DMS53 (cell line): ENCODE results near the gene CRISP2.
A peak's percentile ranks its signal among the peaks of the same experiment; 100 is the strongest.
"Not testable (repeated sequence)": the region's sequence is repeated elsewhere in the genome, so short reads cannot be mapped to it uniquely, and the experiment has no call there.

Source experiments
- DNase-seq: peaks from one replicate; lab custom pipeline; 2025; lab: John Stamatoyannopoulos, UW

CRISP2 gene

DNA sequence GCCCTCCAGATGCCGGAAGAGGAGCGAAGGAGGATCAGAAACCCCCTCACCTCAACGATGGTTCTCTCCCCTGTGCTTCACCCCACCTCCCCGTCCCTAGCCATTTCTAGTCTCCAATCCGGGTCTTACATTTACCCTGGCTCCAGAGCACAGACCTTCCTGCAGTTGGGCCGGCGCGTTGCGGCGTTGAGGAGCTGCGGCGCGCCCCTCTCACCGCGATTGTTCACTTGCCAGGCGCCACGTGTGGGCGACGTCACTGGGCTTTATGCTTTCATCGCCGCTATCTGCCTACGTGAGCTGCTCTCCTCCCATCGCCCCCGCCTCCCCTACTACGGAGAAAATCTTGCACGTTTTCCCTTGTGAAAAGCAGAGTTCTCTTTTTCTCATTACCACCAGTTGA, at the start of gene CRISP2:
Gene CRISP2 (minus strand): TSS at position 198 of the 400 bp plus-strand sequence. CDS start 4,347 bp downstream, outside the sequence.
- DNase-seq: peak; percentile 85

DNA sequence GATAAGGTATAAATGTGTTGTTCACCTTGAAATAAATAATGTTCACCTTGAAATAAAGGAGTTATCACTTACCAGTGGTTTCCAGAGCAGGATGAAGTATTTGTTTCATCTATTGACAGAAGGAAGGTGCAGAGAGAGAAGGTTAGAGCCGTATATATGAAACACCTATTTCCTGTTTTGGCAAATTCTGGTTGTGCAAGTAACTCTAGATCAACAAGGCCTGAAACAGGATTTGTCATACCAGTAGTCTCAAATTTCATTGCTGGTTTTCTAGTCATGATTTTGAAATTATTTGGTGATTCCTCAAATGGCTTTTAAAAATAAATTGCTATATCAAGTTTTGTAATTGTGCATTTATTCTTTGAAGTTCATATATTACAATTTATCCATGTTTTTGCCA, 30.9 kb upstream of the CRISP2 start, which contains the start of gene CRISP3:
Gene CRISP3 (minus strand): TSS at position 130 of the 400 bp plus-strand sequence. CDS start 21 bp downstream, at position 109.
- peak; percentile 84 for DNase-seq

DNA sequence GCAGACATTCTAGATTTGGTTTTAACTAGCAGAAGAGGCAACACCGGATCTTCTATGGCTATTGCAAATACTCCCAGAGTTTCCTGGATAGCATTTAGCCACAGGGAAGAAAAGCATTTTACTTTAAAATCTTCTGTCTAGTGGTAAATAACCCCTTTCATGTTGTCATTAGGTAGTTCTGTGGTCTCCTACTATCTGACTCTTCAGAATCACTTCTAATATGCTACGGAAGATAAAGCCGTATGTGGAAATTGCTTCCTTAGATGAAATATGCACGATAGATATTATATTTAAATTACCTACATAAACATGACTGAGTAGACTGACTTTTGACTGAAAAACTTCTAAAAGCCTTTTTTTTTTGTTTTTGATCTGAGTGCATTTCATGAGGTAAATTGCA, 30.1 kb upstream of the CRISP2 start:
- DNase-seq: no peak

DNA sequence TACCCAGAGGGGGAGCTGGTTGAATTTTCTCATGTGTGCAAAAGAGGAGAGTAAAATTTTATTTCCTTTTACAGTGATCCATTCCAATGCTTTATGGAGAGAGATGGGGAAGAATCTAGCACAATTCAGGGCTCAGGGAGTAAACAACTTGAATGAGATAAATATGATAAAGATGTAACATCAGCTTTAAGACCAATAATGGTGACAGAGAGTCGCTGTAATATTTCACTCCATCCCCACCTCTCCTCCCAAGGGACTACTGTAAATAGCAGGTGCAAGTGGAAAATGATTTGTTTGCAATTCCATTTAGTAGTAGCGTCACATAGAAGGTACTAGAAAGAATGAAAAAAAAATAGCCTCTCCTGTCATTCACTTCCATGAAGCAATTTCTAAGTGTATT, 26.1 kb upstream of the CRISP2 start:
- DNase-seq: peak; percentile 37

DNA sequence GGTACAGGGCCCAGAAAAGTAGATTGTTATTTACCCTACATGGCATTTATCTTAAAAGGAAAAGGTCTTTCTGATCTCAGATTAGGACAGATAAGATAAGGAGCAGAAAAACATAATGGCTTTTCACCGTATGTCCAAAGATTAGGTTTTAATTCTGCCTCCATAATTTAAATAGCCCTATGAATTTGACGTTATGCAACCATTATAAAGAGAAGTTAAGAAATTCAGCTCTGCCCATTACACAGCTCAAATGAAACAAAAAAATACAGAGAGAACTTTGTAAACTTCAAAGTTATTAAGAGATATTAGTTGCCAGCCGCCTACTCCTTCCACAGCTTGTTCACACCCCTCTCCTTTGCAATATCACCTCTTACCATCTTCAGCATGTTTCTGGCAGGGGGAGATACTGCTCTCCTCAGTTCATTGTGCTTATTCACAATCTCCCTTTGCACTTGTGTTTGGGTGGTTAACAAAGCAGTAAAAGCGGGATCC, 22.7 kb upstream of the CRISP2 start:
- DNase-seq: no peak

GRCh38 chr6:49733680-49734079, 20.3 kb upstream of the CRISP2 start:
- no peak for DNase-seq

DNA sequence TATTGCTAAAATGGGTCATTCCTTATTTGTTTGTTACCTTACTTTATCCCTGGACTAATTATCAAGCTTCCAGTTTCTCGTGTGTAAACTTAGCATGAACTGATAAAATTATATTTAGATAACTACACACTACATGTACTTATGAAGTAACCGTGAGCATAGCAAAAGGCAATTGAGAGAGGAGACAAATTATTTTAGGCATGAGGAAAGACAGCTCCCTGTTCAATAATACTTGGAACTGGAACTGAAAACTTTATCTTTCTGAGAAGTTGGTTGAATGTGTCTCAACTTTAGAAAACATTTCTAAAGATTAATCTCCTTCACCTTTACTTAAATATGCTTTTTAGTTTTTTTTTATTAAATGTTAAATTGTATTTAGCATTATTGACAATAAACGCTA, 19.4 kb upstream of the CRISP2 start:
- no peak for DNase-seq

GRCh38 chr6:49730251-49730650, 16.9 kb upstream of the CRISP2 start:
- no peak for DNase-seq

- not testable (repeated sequence) for DNase-seq
These were observed 10.6 kb upstream of the CRISP2 start for GRCh38 chr6:49723917-49724316.

- no peak for DNase-seq
These were observed 8.0 kb upstream of the CRISP2 start for GRCh38 chr6:49721297-49721696.

DNA sequence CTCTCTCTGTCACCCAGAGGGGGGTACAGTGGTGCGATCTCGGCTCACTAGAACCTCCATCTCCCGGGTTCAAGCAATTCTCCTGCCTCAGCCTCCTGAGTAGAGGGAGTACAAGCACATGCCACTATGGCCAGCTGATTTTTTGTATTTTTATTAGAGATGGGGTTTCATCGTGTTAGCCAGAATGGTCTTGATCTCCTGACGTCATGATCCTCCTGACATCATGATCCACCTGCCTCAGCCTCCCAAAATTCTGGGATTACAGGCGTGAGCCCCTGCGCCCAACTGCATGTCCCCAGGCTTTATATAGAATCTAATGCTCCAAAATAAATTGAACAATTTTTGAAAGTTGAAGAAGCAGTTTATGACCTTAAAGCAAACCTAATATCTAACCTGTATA, 7.0 kb upstream of the CRISP2 start:
- no peak for DNase-seq

DNA sequence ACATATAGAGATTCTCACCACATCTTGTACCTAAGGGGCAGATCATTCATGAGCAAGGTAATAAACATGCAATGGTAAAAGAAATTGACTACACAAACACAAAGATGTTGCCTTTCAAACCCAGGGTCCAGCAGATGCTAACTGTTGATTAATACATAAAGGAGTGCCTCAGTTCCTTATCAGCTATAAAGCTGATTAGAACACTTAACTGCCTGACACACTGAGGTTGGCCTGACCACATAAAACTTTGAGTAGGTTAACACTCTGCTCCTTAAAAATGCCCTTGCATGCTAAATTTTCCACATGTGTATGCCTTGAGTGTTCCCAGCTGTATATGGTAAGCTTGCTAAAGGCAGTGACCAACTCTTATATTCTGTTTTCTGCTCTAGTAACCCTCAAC, 14.9 kb downstream of the CRISP2 start:
- no peak for DNase-seq

DNA sequence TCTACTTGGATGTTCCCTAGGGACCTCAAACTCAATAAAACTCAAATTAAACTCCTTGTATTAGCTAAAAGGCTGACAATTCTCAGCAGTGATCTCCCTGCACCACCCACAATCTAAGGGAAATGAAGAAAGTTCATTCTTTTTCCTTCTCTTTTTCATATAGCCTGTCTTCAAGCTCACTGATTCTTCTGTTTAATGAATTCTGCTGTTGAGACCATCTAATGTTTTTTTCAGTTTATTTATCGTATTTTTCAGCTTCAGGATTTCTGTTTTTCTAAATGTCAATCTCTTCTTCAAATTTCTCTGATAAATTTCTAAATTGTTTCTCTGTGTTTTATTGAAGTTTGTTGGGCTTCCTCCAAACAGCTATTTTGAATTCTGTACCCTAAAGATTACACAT, 19.8 kb downstream of the CRISP2 start:
- DNase-seq: no peak

DNA sequence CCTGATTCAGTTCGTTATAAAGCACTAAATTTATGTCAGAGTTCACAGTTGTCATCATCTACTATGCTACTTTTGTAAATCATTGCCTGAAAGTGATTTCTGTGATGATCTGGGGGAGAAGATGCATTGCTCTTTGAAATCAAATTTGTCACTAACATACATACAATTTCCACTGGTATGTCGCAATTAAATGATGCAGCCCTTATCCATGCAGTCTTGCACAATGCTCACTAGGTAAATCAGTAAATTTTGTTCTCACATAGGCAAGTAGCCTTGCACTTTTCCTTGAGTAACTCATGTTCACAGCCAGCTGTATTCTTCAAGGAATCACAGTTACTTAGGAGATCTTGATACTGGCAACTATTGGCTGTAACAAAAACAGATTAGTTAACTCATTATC, 20.8 kb downstream of the CRISP2 start:
- DNase-seq: no peak

DNA sequence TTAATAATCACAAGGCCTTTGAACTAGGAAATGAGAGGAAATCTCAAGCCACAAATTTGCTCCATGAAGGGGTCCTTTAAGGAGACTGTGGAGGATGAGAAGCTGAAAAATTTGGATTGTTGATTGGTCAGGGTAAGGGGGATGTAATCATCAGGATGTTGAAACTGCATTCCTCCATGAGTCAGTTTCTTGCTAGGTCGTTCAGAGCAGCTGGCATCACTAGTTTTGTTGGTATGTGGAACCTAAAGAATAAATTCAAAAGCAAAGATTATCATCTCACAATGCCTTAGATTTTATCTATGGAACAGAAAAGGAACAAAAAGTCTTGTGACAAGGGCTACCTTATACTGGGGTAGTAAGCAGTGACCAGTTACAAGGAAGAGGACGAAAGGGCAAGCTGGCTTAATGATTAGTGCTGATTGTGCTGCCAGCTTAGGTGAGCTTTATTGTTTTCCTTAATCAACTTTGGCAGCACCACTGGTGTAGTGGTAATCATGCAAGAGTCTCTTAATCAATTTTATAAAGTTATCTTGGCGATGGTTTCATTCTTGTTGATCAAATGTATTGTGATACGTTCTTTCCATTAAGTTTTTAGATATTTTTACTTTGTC, 36.6 kb downstream of the CRISP2 start:
- DNase-seq: no peak

DNA sequence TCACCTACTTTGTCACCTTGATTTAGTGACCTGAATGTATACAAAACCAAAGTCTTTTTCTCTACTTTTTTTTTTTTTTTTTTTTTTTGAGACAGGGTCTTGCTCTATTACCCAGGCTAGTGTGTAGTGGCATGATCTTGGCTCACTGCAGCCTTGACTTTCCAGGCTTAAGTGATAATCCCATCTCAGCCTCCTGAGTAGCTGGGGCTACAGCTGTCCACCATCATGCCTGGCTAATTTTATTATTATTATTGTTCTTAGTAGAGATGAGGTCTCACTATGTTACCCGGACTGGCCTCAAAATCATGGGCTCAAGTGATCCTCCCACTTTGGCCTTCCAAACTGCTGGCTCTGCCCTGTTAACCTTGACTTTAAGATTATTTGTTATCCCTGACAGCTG, 37.5 kb downstream of the CRISP2 start:
- no peak for DNase-seq

GRCh38 chr6:49668083-49668511, 45.2 kb downstream of the CRISP2 start:
- peak; percentile 48 for DNase-seq

- no peak for DNase-seq
These were observed 46.2 kb downstream of the CRISP2 start for GRCh38 chr6:49666930-49667757.

GRCh38 chr6:49666480-49666879, 46.9 kb downstream of the CRISP2 start:
- DNase-seq: no peak

DNA sequence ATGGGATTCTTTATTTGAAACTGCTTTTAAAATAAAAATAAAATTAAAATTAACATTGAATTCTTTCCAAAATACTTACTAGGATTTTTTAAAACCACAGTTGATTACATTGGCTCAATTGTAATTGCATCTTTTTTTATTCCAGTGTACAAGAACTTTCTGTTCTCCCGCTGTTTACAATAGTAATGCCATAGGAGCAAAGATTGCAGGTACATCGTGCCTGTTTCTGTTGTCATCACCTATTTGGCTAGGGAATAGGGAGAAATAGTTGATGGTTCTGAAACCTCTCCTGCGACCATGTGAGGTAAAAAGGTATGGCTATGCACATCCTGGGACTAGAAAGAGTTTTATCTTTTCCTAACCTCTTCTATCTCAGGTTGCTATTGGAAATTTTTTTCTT, 48.5 kb downstream of the CRISP2 start:
- no peak for DNase-seq

GRCh38 chr6:49664054-49664453, 49.3 kb downstream of the CRISP2 start:
- not testable (repeated sequence) for DNase-seq

DNA sequence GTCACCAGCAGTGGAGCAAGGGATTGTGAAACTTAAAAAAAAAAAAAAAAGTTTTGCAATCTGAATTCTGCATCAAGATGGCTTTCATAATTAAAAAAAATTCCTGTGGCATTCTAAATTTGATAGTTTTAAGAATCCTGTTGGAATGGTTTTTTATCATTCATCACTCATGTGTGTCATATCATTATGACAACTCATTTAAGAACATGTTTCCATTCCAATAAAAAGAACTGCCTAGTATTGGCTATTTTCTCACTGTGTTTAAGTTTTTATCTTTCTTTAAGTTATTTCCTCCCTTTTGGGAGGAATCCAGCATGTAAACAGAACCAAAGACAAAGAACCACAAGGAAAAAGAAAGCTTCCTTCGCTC, 50.5 kb downstream of the CRISP2 start:
- DNase-seq: no peak

GRCh38 chr6:49662231-49662891, 51.0 kb downstream of the CRISP2 start:
- no peak for DNase-seq
